K562 (cell line): Measurements from ENCODE around the gene ZNF358. TPM values are rescaled to one million over a fixed set of nuclear protein-coding genes. Genes with fewer than 3 reads are reported as not detected.

Source experiments
- ETS1 ChIP-seq: conservative IDR thresholded peaks from 2 replicates; pipeline ENCODE4 v1.6.1; 2011; ENCODE audit warnings: low read depth, mild to moderate bottlenecking, low read length; ENCODE audit not compliant: control insufficient read depth
- HDGF ChIP-seq: fragments of 450-650 bp; IDR thresholded peaks from 2 replicates; pipeline ENCODE4 v1.6.1; 2016
- JUND ChIP-seq, 2 experiments: IDR thresholded peaks; 2 replicates in 1 of 2; 3 replicates in 1 of 2; pipeline ENCODE4 v1.6.1; 2011; ENCODE audit warnings: borderline replicate concordance in 2 of 2, low read depth in 2 of 2, low read length in 2 of 2, improper control_type of control experiment in 1 of 2, missing biosample characterization in 1 of 2, missing genetic modification characterization in 1 of 2, missing genetic modification reagents in 1 of 2
- NFIC ChIP-seq: fragments of 450-650 bp; IDR thresholded peaks from 2 replicates; pipeline ENCODE4 v1.6.1; 2017; ENCODE audit warnings: mild to moderate bottlenecking, inconsistent platforms
- TEAD4 ChIP-seq, 2 experiments: sonication (generic) in 1 of 2; formaldehyde crosslinking in 1 of 2; IDR thresholded peaks; 2 replicates each; pipeline versions ENCODE4 v1.6.1 to v1.8.0; 2012 to 2022; ENCODE audit warnings: borderline replicate concordance in 1 of 2, inconsistent platforms in 1 of 2, low read length in 1 of 2, mild to moderate bottlenecking in 1 of 2, missing genetic modification reagents in 1 of 2
- VEZF1 ChIP-seq: fragments of 200-800 bp; sonication (Bioruptor generic); IDR thresholded peaks from 2 replicates; pipeline ENCODE4 v1.6.1; 2017; ENCODE audit warnings: missing genetic modification characterization, missing compliant biosample characterization
- polyA plus RNA-seq, 8 experiments: library from polyadenylated mRNA; depleted of rRNA in 4 of 8; stranded (reverse) in 5 of 8; unstranded in 3 of 8; fragments of >200 nt; fragmentation: Nextera tagmentation in 2 of 8; fragmentation: Illumina TruSeq in 1 of 8; extraction: Ambion mirVana in 2 of 8; extraction: Trizol in 1 of 8; gene quantifications; 2 replicates each; pipeline versions ENCODE4 v1.2.1 to v1.2.3, GENCODE V29; 2011 to 2014; ENCODE audit warnings: inconsistent platforms in 1 of 8, missing spikeins in 1 of 8
- total RNA-seq, 7 experiments: library from RNA; depleted of rRNA in 6 of 7; stranded (reverse); fragments of >200 nt in 6 of 7; fragmentation: Illumina TruSeq in 2 of 7; extraction: Trizol in 2 of 7; gene quantifications; 2 replicates each; pipeline versions ENCODE4 v1.2.1 to v1.2.3, GENCODE V29; 2011 to 2021; ENCODE audit warnings: low replicate concordance in 1 of 7

Gene ZNF358
- total and polyA plus RNA-seq, 9 of the 15 experiments (the other 6 are each of a cell fraction or from before 2014, with no cell fraction given), result 0.04 to 17.2 (median 4.9) TPM

GRCh38 chr19:7550987-7551761 lies 35.3 kb downstream of the ZNF358 start (continued):
- peak; percentile 93 for TF ChIP-seq NFIC
- peak; percentile 24; the same call in 1 of the 2 replicates for TF ChIP-seq JUND (IDR thresholded peaks at IDR 0.05; ENCODE audit: borderline replicate concordance, low read depth, low read length)
- no peak; the same call in 2 of the 3 replicates for TF ChIP-seq JUND (tag; IDR thresholded peaks at IDR 0.05; ENCODE audit: borderline replicate concordance, low read depth, low read length)
- TF ChIP-seq HDGF, result no peak
- TF ChIP-seq TEAD4 (IDR thresholded peaks at IDR 0.05; ENCODE audit: low read length), result peak; percentile 17; the same call in 1 of the 2 replicates
- no peak for TF ChIP-seq TEAD4 (CRISPR knock-in tag; IDR thresholded peaks at IDR 0.05; ENCODE audit: borderline replicate concordance)
- TF ChIP-seq ETS1, result peak; percentile 99
- TF ChIP-seq VEZF1 (CRISPR knock-in tag), result peak; percentile 59
